HG02610 (cell line): ENCODE data around the gene CCDC146.

Experiments
- ATAC-seq: cut with Tn5 transposase; IDR thresholded peaks from one replicate; pipeline ENCODE4 v1.9.1; 2021; ENCODE audit warnings: mild to moderate bottlenecking, moderate library complexity; ENCODE audit not compliant: unreplicated experiment

CCDC146 gene

DNA sequence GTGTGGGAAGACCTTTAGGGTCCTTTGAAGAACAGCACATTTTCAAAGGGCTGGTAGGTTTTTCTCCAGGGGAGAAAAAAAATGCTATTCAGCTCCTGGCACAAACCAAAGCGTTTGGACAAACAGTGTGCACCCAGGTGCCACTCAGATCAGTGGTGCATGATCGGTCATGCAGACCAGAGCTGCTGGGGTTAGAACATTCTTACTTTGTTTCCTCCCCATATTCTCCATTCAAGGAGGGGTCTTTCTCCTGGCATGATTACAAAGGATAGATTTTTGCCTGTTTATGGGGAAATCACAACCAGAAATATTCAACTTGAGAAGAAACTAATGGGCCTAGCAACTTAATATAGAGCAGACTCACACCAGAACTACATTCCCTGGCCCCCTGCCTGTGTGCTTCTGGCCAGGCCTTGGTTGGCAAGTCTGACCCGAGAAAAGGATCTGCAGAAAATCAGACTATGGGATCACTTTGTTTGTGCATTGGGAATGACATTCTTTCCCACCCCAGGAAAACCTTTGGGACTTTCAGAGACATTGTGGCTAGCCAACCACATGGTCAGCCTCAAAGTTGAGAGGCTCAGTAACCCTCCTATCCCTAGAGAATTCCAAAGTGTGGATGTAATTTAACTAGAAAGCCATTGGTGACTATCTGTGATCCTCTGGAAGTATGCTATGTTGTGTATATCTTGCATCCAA is 159.5 kb downstream of the CCDC146 start:
- ATAC-seq, result no peak

DNA sequence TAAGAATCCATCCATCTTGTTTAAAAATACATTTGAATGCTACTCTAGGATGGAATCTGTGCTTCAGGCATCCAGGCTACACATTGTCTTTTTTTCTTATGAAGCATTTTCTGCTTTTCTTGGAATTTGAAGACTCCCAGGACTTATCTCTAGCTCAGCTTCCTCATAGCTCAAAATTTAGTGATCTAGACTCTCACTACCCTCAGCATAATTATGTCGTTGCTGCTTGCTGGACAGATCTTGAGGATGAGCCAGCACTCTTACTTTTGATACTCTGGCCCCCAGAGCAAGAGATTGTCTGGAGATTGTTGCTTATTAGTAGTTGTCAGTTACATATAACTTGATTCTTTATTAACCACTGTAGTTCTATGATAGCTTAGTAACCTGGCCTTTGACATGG is 160.5 kb downstream of the CCDC146 start:
- ATAC-seq, result no peak

DNA sequence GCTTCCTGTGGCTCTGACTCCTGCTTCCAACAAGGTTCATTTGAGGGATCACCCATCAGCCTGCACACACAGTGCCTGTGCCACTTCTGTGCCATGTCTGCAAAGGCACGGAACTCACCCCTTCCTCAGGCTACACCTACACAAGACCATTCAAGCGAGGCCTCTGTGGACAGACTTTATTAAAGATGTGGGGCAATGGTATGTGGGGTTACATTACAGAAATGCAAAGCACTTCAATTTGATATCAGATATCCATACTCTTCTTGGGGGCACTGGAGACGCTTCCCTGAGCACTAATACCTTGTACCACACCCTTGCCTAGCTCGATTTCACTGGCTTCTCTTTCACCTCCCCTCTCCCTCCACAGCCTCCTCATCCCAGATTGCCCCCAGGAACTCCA is 161.6 kb downstream of the CCDC146 start:
- no peak for ATAC-seq

GRCh38 chr7:77284616-77285015 is 162.2 kb downstream of the CCDC146 start:
- ATAC-seq, result no peak

DNA sequence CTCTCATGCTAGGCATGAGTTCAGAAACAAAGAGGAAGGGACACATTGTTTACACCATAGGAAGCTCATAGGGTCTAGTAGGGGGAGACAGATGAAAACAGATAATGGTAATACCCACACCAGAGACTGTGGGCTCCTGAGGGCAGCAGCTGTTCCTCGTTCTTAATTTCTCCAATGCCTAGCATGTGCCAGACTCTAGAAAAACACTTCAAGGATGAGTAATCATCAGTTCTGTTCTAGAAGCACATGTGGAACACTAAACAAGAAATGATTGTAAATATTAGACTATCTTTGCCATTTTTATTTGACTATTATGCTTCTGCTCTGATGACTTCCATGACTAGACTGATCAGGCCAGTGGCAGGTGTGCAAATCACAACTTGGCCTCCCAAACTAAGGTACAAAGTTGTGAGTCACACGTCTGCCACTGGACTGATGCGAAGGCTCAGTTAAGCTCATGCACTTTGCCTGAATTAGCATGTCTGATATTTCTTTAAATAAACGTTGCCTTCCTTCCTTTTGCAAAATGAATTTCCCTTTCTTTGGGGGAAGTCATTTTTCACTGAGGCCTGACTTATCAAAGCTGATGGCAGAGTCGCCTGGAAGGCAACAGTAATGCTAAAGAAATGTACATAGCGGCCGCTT is 166.4 kb downstream of the CCDC146 start:
- ATAC-seq, result no peak

DNA sequence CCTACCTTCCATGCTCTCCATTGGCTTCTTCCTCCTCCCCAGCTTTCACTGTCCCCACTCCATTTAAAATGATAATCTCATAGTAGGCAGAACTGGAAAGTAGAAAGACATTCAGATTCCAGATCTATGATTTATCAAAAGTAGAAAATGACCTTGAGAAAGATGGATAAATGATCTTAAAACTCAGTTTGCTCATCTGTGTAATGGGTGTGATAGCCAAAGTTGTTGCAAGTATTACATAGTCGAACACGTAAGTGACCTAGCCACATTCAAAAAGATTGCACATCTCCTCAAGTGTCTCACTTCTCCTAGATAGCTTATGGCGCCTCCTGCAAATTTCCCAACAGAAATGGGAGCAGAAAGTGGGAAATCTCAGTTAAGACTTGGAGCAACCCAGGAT is 167.0 kb downstream of the CCDC146 start:
- ATAC-seq, result no peak

- ATAC-seq, result no peak
Observed at GRCh38 chr7:77290425-77290824, 168.0 kb downstream of the CCDC146 start.

- ATAC-seq, result no peak
Observed at GRCh38 chr7:77293046-77293445, 170.6 kb downstream of the CCDC146 start.

GRCh38 chr7:77295549-77295948 is 173.1 kb downstream of the CCDC146 start:
- no peak for ATAC-seq

- ATAC-seq, result no peak
Observed at GRCh38 chr7:77306231-77307067, 184.0 kb downstream of the CCDC146 start.

- no peak for ATAC-seq
Observed at GRCh38 chr7:77308792-77309191, 186.4 kb downstream of the CCDC146 start.

DNA sequence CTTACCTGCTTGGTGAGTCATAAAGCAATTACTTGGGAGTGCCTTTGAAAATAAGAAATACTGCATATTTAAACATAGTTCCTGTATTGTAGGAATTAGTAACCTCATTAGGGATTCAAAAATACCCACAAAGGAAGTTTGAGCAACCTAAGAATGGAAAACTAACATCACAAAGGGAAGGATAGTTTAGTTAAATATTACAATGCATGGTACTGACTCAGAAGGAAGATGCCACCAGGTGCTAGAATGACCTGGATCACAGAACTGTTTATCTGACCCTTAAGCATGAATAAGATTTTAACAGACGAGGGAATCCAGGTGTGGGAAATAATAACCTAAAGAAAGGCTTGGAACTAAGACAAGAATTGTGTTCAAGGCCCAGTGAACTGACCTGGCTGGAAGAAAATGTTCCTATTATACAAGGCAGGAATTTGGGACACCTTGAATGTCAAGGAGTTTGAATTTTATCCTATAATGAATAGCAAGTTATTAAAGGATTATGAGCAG is 187.4 kb downstream of the CCDC146 start:
- ATAC-seq, result no peak

GRCh38 chr7:77310982-77311381 is 188.6 kb downstream of the CCDC146 start:
- no peak for ATAC-seq

GRCh38 chr7:77313085-77313484 is 190.7 kb downstream of the CCDC146 start:
- ATAC-seq, result no peak

DNA sequence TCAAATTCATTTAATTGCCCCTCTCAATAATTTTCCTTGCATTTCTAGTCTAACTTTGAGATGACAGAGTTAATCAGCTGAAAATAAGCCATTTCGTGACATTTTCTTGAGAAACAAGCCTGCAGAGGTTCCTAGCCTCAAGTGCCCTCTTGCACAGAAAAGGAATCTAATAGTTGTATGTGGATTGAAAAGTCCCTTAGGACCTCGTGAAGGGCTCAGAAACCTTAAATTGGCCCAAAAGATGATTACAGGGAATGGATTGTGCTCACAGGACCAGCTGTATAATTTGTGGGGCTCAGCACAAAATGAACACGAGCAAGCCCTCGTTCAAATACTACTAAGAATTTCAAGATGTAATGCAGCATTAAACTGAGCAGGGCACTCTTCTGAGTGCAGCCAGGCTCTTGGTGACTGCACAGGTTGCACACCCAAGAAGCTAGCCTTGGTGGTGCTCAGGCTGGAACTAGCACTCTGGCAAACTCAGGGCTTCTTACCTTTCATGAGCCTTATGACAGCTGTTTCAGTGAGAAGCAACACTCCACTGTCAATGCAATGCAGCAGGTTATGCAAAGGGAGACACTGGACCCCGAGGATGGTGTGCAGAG is 191.6 kb downstream of the CCDC146 start:
- ATAC-seq, result no peak

- ATAC-seq, result no peak
Observed at GRCh38 chr7:77315182-77315591, 192.8 kb downstream of the CCDC146 start.

DNA sequence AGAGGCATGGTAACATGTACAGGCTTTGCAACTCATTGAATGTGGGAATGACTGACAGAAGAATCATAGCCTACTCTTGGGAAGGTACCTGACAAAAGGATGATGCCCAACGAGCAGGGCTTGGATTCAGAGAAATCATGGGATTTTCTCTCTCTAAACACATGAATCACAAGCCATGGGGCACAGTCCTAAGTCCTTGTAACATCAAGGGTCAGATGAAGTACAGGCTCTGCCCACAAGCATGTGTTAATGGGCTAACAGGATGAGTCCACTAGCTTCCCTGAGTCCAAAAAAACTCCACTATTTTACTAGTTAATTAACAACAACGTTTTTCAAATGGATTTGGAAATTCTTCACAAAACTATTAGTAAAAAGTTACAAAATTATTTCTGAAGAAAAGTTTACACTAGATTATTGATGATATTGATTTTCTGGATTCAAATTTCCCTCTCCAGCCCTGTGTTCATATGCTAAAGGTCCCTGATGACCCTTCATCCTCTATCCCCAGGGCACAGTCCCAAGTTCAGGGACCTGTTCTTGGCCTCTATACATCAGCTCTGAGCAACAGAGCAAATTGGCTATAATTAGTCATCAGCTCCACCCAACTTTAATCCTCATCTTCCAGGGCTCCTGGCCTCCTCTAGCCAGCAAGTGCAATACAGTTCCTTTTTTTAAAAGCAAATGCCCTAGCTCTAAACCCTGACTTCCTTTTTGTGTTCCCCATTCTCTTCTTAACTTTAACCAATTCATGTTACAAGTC is 194.0 kb downstream of the CCDC146 start:
- ATAC-seq, result no peak

DNA sequence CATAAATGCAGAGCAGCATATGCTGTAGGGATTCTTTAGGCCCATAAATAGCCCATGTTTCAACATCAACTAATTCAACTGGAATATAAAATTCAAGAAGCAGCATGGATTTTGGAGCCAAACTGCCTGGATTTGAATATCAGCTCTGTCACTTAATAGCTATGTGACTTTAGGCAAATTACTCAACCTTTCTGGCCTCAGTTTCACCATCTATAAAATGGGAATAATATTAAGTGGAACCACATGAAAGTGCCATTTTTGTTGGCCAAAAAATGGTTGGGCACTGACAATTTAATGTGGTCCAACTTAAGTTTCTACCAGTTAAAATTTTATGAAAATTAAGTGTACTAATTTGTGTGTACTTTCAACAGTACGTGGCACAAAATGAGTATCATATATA is 195.6 kb downstream of the CCDC146 start:
- ATAC-seq, result no peak

DNA sequence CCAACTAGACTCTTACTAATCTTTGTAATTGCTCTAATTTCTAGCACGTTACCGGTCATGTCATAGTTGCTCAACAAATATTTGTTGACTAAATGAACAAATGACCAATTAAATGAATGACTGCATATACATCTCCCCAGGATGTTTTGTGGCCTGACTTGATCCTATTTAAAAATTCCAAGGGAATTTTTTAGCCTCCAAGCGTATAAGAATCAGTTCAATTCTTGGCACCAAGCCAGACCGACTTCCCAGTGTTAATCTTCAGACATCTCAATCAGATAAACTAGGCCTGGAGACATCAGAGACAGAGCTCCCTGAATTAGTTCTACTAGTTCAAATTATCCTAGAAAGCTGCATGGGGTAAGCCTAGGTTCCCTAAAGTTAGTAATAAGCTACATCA is 197.7 kb downstream of the CCDC146 start:
- no peak for ATAC-seq

- no peak for ATAC-seq
Observed at GRCh38 chr7:77320714-77321113, 198.3 kb downstream of the CCDC146 start.

- no peak for ATAC-seq
Observed at GRCh38 chr7:77321300-77321699, 198.9 kb downstream of the CCDC146 start.
